Neural cell (in vitro differentiated cells): ENCODE measurements around the gene CD84.

Experiments used
- EP300 ChIP-seq: fragments of 450-650 bp; conservative IDR thresholded peaks from 2 replicates; pipeline ENCODE4 v1.6.1; 2014; ENCODE audit warnings: antibody characterized with exemption, mild to moderate bottlenecking, moderate library complexity; ENCODE audit not compliant: poor library complexity, severe bottlenecking
- EZH2 ChIP-seq: fragments of 200-600, 300-800 bp; shearing (Covaris generic), sonication (generic); IDR thresholded peaks from 2 replicates; pipeline ENCODE4 v1.6.1; 2014; ENCODE audit warnings: antibody characterized with exemption, low read length, borderline replicate concordance, mild to moderate bottlenecking; ENCODE audit not compliant: insufficient read depth, poor library complexity, severe bottlenecking
- MXI1 ChIP-seq: fragments of 450-650 bp; conservative IDR thresholded peaks from 2 replicates; pipeline ENCODE4 v1.6.1; 2014; ENCODE audit warnings: antibody characterized with exemption, mild to moderate bottlenecking; ENCODE audit not compliant: poor library complexity, severe bottlenecking
- POLR2AphosphoS5 ChIP-seq: IDR thresholded peaks from 2 replicates; pipeline ENCODE4 v1.6.1; 2012
- TAF1 ChIP-seq: IDR thresholded peaks from 2 replicates; pipeline ENCODE4 v1.6.1; 2012; ENCODE audit warnings: low read depth
- TF ChIP-seq, protein P1 (sequence below): fragments of 450-650 bp; IDR thresholded peaks from 2 replicates; pipeline ENCODE4 v1.5.1; 2014; ENCODE audit warnings: antibody characterized with exemption, mild to moderate bottlenecking, moderate library complexity; ENCODE audit not compliant: poor library complexity, severe bottlenecking
- TF ChIP-seq, protein P2 (sequence below): IDR thresholded peaks from 2 replicates; pipeline ENCODE4 v1.6.1; 2012; ENCODE audit warnings: borderline replicate concordance

DNA sequence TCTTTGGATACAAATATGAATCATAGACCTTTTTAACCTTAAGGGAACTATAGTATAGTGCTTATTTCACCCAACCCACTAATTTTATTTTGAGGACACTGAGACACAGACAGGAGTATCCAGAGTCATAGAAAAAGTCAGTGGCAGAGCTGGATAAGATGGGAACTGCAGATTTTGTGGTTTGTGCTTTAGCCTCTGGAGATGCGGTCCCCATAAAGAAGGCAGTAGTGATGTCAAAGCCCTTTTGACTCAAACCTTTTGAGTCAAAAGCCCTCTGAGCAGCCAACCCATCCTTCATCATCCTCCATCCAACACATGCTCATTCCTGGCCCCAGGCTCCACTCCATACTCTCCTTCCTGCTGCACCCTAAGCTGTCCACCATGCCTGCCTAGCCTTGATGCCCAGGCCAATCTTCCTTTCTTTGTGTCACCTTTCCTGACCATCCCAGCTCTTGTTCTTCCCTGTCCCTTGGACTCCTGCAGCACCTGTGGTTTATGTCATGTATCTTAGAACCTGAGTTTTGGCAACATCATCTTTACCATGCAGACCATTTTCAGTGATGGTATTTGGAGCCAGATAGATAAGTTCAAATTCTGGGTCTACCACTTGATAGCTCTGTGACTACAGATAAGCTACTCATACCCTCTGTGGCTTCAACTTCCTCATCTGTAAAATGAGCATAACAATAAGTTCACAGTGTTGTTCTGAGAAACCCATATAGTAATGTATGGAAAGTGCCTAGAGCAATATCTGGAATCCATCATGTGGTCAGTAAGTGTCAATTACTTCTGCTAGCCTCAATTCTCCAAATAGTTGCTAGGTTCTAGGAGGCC lies 47.4 kb upstream of the CD84 start:
- TF ChIP-seq POLR2AphosphoS5 (no peak), MXI1 (no peak), EZH2 (no peak), EP300 (no peak), TAF1 (no peak)
- TF ChIP-seq, protein P1, sequence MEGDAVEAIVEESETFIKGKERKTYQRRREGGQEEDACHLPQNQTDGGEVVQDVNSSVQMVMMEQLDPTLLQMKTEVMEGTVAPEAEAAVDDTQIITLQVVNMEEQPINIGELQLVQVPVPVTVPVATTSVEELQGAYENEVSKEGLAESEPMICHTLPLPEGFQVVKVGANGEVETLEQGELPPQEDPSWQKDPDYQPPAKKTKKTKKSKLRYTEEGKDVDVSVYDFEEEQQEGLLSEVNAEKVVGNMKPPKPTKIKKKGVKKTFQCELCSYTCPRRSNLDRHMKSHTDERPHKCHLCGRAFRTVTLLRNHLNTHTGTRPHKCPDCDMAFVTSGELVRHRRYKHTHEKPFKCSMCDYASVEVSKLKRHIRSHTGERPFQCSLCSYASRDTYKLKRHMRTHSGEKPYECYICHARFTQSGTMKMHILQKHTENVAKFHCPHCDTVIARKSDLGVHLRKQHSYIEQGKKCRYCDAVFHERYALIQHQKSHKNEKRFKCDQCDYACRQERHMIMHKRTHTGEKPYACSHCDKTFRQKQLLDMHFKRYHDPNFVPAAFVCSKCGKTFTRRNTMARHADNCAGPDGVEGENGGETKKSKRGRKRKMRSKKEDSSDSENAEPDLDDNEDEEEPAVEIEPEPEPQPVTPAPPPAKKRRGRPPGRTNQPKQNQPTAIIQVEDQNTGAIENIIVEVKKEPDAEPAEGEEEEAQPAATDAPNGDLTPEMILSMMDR = no peak
- TF ChIP-seq, protein P2, sequence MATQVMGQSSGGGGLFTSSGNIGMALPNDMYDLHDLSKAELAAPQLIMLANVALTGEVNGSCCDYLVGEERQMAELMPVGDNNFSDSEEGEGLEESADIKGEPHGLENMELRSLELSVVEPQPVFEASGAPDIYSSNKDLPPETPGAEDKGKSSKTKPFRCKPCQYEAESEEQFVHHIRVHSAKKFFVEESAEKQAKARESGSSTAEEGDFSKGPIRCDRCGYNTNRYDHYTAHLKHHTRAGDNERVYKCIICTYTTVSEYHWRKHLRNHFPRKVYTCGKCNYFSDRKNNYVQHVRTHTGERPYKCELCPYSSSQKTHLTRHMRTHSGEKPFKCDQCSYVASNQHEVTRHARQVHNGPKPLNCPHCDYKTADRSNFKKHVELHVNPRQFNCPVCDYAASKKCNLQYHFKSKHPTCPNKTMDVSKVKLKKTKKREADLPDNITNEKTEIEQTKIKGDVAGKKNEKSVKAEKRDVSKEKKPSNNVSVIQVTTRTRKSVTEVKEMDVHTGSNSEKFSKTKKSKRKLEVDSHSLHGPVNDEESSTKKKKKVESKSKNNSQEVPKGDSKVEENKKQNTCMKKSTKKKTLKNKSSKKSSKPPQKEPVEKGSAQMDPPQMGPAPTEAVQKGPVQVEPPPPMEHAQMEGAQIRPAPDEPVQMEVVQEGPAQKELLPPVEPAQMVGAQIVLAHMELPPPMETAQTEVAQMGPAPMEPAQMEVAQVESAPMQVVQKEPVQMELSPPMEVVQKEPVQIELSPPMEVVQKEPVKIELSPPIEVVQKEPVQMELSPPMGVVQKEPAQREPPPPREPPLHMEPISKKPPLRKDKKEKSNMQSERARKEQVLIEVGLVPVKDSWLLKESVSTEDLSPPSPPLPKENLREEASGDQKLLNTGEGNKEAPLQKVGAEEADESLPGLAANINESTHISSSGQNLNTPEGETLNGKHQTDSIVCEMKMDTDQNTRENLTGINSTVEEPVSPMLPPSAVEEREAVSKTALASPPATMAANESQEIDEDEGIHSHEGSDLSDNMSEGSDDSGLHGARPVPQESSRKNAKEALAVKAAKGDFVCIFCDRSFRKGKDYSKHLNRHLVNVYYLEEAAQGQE = no peak
